Suprapubic skin (tissue), 4 donors: ENCODE measurements around the gene CLASP2. TPM values are rescaled to one million over a fixed set of nuclear protein-coding genes. Genes with fewer than 3 reads are reported as not detected.

Source experiments
- DNase-seq, 2 donors: peaks; one replicate each; pipeline ENCODE4 v3.0.0-alpha.2; 2019; ENCODE audit warnings: low spot score in 2 of 2
- H3K27ac ChIP-seq: fragments of 200-600 bp; sonication (generic); one replicate; pipeline ENCODE4 v1.5.1; 2019
- H3K27me3 ChIP-seq: fragments of 200-600 bp; sonication (generic); one replicate; pipeline ENCODE4 v1.5.1; 2019
- H3K36me3 ChIP-seq: fragments of 200-600 bp; sonication (generic); one replicate; pipeline ENCODE4 v1.5.1; 2019
- H3K4me1 ChIP-seq: fragments of 200-600 bp; sonication (generic); one replicate; pipeline ENCODE4 v1.5.1; 2019
- H3K4me3 ChIP-seq: fragments of 200-600 bp; sonication (generic); one replicate; pipeline ENCODE4 v1.5.1; 2019; ENCODE audit warnings: mild to moderate bottlenecking
- H3K9me3 ChIP-seq: fragments of 200-600 bp; sonication (generic); one replicate; pipeline ENCODE4 v1.5.1; 2019
- EP300 ChIP-seq: sonication (generic); formaldehyde crosslinking; IDR thresholded peaks from one replicate; pipeline ENCODE4 v1.6.1; 2017; ENCODE audit warnings: antibody characterized with exemption
- POLR2A ChIP-seq, 2 donors: fragments of 450-650 bp; IDR thresholded peaks; one replicate each; pipeline ENCODE4 v1.6.1; 2017; ENCODE audit warnings: antibody characterized with exemption in 2 of 2, mild to moderate bottlenecking in 2 of 2, moderate library complexity in 2 of 2
- POLR2AphosphoS5 ChIP-seq, 3 donors: sonication (generic); formaldehyde crosslinking; IDR thresholded peaks; one replicate each; pipeline ENCODE4 v1.6.1; 2017; ENCODE audit warnings: antibody characterized with exemption in 3 of 3
- WGBS: methylation state at CpG from one replicate; pipeline ENCODE4 v1.1.5; 2018; 5-methylcytosine and 5-hydroxymethylcytosine counted together
- total RNA-seq, 4 donors: library from RNA; depleted of rRNA; stranded (reverse); fragments of >200 nt; gene quantifications; one replicate each; pipeline ENCODE4 v1.1.0, GENCODE V29; 2016
- TF ChIP-seq, protein P1 (sequence below), 2 donors: fragments of 200-600 bp in 1 of 2; fragments of 450-650 bp in 1 of 2; sonication (generic) in 1 of 2; IDR thresholded peaks; one replicate each; pipeline ENCODE4 v1.5.1; 2016 to 2019; ENCODE audit warnings: antibody characterized with exemption in 2 of 2, mild to moderate bottlenecking in 1 of 2, moderate library complexity in 1 of 2

CLASP2 gene
- total RNA-seq, 4 donors from 2014 or later, result 44.8 to 140 (median 59.7) TPM

DNA sequence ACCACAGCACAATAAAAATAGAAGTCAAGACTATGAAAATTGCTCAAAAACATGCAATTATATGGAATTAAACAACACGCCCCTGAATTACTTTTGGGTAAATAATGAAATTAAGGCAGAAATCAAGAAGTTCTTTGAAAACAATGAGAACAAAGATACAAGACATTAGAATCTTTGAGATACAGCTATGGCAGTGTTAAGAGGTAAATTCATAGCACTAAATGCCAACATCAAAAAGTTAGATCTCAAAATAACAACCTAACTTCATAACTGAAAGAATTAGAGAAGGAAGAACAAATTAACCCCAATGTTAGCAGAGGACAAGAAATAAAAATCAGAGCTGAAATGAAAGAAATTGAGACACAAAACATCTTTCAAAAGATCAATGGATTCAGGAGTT lies 191.3 kb downstream of the CLASP2 start:
- Histone ChIP-seq H3K4me1 (no peaks in the 10 kb centered on the region), H3K4me3 (no peak overlapping the region), H3K27ac (no peak overlapping the region), H3K36me3 (peaks cover 63% of the 10 kb centered on the region), H3K9me3 (peaks cover 12% of the 10 kb centered on the region), H3K27me3 (no peaks in the 10 kb centered on the region)
- no peak for DNase-seq
- TF ChIP-seq EP300 (no peak), POLR2AphosphoS5 (IDR thresholded peaks at IDR 0.05) (no peak), POLR2A (IDR thresholded peaks at IDR 0.05) (no peak)
- TF ChIP-seq, protein P1, sequence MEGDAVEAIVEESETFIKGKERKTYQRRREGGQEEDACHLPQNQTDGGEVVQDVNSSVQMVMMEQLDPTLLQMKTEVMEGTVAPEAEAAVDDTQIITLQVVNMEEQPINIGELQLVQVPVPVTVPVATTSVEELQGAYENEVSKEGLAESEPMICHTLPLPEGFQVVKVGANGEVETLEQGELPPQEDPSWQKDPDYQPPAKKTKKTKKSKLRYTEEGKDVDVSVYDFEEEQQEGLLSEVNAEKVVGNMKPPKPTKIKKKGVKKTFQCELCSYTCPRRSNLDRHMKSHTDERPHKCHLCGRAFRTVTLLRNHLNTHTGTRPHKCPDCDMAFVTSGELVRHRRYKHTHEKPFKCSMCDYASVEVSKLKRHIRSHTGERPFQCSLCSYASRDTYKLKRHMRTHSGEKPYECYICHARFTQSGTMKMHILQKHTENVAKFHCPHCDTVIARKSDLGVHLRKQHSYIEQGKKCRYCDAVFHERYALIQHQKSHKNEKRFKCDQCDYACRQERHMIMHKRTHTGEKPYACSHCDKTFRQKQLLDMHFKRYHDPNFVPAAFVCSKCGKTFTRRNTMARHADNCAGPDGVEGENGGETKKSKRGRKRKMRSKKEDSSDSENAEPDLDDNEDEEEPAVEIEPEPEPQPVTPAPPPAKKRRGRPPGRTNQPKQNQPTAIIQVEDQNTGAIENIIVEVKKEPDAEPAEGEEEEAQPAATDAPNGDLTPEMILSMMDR (IDR thresholded peaks at IDR 0.05), result no peak
- 93% methylated on average over 1 of the region's 1 CpG for WGBS

GRCh38 chr3:33525232-33525631 lies 192.8 kb downstream of the CLASP2 start:
- Histone ChIP-seq H3K9me3 (peaks cover 12% of the 10 kb centered on the region), H3K4me1 (no peaks in the 10 kb centered on the region), H3K4me3 (no peak overlapping the region), H3K27ac (no peak overlapping the region), H3K36me3 (peaks cover 60% of the 10 kb centered on the region), H3K27me3 (no peaks in the 10 kb centered on the region)
- WGBS, result 95% methylated on average over 2 of the region's 2 CpGs
- no peak for DNase-seq
- TF ChIP-seq EP300 (no peak), POLR2A (IDR thresholded peaks at IDR 0.05) (no peak), POLR2AphosphoS5 (IDR thresholded peaks at IDR 0.05) (no peak)
- TF ChIP-seq, protein P1 (IDR thresholded peaks at IDR 0.05), result no peak

GRCh38 chr3:33523093-33523667 lies 194.9 kb downstream of the CLASP2 start:
- Histone ChIP-seq H3K27me3 (no peaks in the 10 kb centered on the region), H3K9me3 (peaks cover 12% of the 10 kb centered on the region)
- 94% methylated on average over 3 of the region's 3 CpGs for WGBS

GRCh38 chr3:33521736-33522135 lies 196.3 kb downstream of the CLASP2 start:
- 93% methylated on average over 1 of the region's 1 CpG for WGBS
- peaks cover 56% of the 10 kb centered on the region for H3K36me3 ChIP-seq

More at GRCh38 chr3:33523093-33523667, 194.9 kb downstream of the CLASP2 start:
- DNase-seq, result no peak
- H3K36me3 ChIP-seq, result peaks cover 65% of the 10 kb centered on the region
- H3K4me1 ChIP-seq, result no peaks in the 10 kb centered on the region
- no peak overlapping the region for H3K4me3 ChIP-seq
- no peak for TF ChIP-seq POLR2A (IDR thresholded peaks at IDR 0.05)
- TF ChIP-seq, protein P1 (IDR thresholded peaks at IDR 0.05), result no peak
- no peak for TF ChIP-seq POLR2AphosphoS5 (IDR thresholded peaks at IDR 0.05)
- no peak for TF ChIP-seq EP300
- no peak overlapping the region for H3K27ac ChIP-seq

GRCh38 chr3:33513262-33513863 lies 204.7 kb downstream of the CLASP2 start:
- H3K4me3 ChIP-seq, result no peak overlapping the region
- H3K27ac ChIP-seq, result no peak overlapping the region
- H3K4me1 ChIP-seq, result no peaks in the 10 kb centered on the region
- peaks cover 58% of the 10 kb centered on the region for H3K36me3 ChIP-seq
- H3K27me3 ChIP-seq, result no peaks in the 10 kb centered on the region
- no peaks in the 10 kb centered on the region for H3K9me3 ChIP-seq
- WGBS, result 96% methylated on average over 6 of the region's 6 CpGs
- DNase-seq, result no peak
- TF ChIP-seq POLR2A (IDR thresholded peaks at IDR 0.05) (no peak), EP300 (no peak), POLR2AphosphoS5 (IDR thresholded peaks at IDR 0.05) (no peak)
- TF ChIP-seq, protein P1 (IDR thresholded peaks at IDR 0.05), result no peak

More at GRCh38 chr3:33521736-33522135, 196.3 kb downstream of the CLASP2 start:
- no peaks in the 10 kb centered on the region for H3K27me3 ChIP-seq
- H3K9me3 ChIP-seq, result peaks cover 6% of the 10 kb centered on the region
- TF ChIP-seq POLR2AphosphoS5 (IDR thresholded peaks at IDR 0.05) (no peak), POLR2A (IDR thresholded peaks at IDR 0.05) (no peak), EP300 (no peak)
- TF ChIP-seq, protein P1 (IDR thresholded peaks at IDR 0.05), result no peak
- H3K4me1 ChIP-seq, result no peaks in the 10 kb centered on the region
- DNase-seq, result no peak
- no peak overlapping the region for H3K27ac ChIP-seq
- H3K4me3 ChIP-seq, result no peak overlapping the region
